Activated CD8-positive, alpha-beta T cell treated with anti-CD3 and anti-CD28 coated beads for 36 hours (primary cell): ENCODE measurements around the gene ANKRD13A. TPM values are rescaled to one million over a fixed set of nuclear protein-coding genes. Genes with fewer than 3 reads are reported as not detected.

Experiments
- ATAC-seq: fragments of 200-7000 bp; cut with Tn5 transposase; one replicate; pipeline ENCODE4 v1.10.0; 2021; ENCODE audit warnings: mild to moderate bottlenecking, moderate library complexity
- CTCF ChIA-PET: fragments of 350-600 bp; sonication (Branson Sonifier 250); formaldehyde crosslinking; loops from one replicate; lab custom pipeline; 2021; ENCODE audit warnings: antibody characterized with exemption; lab: Charles Lee
- POLR2A ChIA-PET: fragments of 350-600 bp; sonication (Branson Sonifier 250); formaldehyde crosslinking; loops from one replicate; lab custom pipeline; 2021; ENCODE audit warnings: antibody characterized with exemption; lab: Charles Lee
- DNase-seq: peaks from one replicate; pipeline ENCODE4 v3.0.0-alpha.2; 2020
- H3K27ac Mint-ChIP-seq: one replicate; pipeline ENCODE4 v1.8.0; 2021; ENCODE audit warnings: mild to moderate bottlenecking, mixed read lengths
- H3K27me3 Mint-ChIP-seq: one replicate; pipeline ENCODE4 v1.8.0; 2021; ENCODE audit warnings: mixed read lengths
- H3K36me3 Mint-ChIP-seq: one replicate; pipeline ENCODE4 v1.8.0; 2021; ENCODE audit warnings: low read depth, mixed read lengths
- H3K4me1 Mint-ChIP-seq: one replicate; pipeline ENCODE4 v1.8.0; 2021; ENCODE audit warnings: low read depth, mixed read lengths
- H3K4me3 Mint-ChIP-seq: one replicate; pipeline ENCODE4 v1.8.0; 2021; ENCODE audit warnings: mild to moderate bottlenecking, moderate library complexity, mixed read lengths
- H3K9me3 Mint-ChIP-seq: one replicate; pipeline ENCODE4 v1.8.0; 2021; ENCODE audit warnings: mixed read lengths
- intact Hi-C: fragments of 100-400 bp; cut with micrococcal nuclease; formaldehyde crosslinking; loops from one replicate; pipeline ENCODE4 v1.10.0; 2022
- total RNA-seq, 2 experiments: library from RNA; stranded (reverse); gene quantifications; one replicate each; pipeline ENCODE4 v1.2.3, GENCODE V29; 2021
- TF ChIP-seq, protein P1 (sequence below): fragments of 200-600 bp; IDR thresholded peaks from one replicate; pipeline ENCODE4 v1.8.0; 2022; ENCODE audit warnings: antibody characterized with exemption, mild to moderate bottlenecking

Gene ANKRD13A
- total RNA-seq, 2 experiments from 2014 or later: 33.4 to 37.5 TPM

DNA sequence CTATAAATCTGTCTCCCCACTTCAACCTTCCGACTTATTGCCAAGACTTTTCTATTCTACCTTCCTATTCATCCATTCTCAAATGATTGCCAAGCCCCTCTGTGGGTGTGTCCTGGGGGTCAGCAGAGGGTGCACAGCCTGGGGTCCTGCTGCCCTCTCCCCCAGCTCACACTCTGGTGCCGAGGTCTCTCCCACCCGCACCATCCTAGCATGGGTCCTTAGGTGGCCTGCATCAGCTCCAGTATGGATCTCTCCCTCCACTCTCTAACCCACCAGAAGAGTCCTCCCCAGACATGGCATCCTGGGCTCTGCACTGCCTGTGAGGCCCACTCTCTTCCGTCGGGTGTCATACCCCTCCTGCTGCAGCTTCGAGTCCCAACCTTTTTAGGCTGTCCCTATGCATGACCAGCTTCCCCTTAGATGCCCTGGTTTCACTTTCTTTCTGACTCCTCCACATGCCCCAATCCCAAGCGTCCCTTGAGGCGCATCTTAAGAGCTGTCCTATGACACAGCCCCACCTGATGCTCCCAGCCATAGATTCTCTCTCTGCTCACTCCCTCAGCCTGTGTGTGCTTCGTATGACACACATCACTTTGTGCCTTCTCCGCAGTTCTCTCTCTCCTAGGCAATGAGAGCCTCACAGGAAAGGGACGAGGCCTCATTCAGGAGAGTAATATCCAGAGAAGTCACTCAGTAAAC lies 46.9 kb upstream of the ANKRD13A start:
- POLR2A ChIA-PET: interaction anchor here (1.7 kb wide), 1 partner anchor 14 kb away, joined by 4 read pairs; no protein-coding TSS in a partner anchor
- Mint-ChIP-seq H3K4me3 (no peak overlapping the region), H3K36me3 (peaks cover 42% of the 10 kb centered on the region)

DNA sequence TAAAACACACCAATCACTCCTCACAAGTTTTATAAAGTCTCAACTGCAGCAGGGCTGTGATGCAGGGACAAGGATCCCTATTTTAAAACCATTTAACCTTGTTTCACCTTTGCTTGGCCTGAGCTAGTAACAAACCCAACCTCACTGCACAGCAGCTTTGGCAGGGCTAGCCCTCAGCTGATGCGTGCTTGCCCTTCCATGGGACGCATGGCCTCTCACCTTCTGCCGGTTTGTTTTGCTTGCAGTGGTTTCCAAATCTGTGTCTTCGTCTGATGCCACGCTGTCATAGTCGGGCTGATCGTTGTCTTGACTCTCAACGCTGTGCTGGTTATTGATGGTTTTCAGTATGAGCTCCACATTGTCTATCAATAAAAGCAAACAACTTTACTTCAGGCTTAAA lies 46.4 kb upstream of the ANKRD13A start:
- POLR2A ChIA-PET: interaction anchor here (1.7 kb wide), 1 partner anchor 13 kb away, joined by 4 read pairs; no protein-coding TSS in a partner anchor
- no peak for DNase-seq
- intact Hi-C loops: no loop called here
- CTCF ChIA-PET: no interaction called here
- H3K9me3 Mint-ChIP-seq: no peaks in the 10 kb centered on the region
- H3K27me3 Mint-ChIP-seq: no peaks in the 10 kb centered on the region
- H3K4me3 Mint-ChIP-seq: no peak overlapping the region
- no peak for ATAC-seq
- H3K36me3 Mint-ChIP-seq: peaks cover 38% of the 10 kb centered on the region
- H3K4me1 Mint-ChIP-seq: peaks cover 12% of the 10 kb centered on the region
- no peak overlapping the region for H3K27ac Mint-ChIP-seq
- TF ChIP-seq, protein P1, sequence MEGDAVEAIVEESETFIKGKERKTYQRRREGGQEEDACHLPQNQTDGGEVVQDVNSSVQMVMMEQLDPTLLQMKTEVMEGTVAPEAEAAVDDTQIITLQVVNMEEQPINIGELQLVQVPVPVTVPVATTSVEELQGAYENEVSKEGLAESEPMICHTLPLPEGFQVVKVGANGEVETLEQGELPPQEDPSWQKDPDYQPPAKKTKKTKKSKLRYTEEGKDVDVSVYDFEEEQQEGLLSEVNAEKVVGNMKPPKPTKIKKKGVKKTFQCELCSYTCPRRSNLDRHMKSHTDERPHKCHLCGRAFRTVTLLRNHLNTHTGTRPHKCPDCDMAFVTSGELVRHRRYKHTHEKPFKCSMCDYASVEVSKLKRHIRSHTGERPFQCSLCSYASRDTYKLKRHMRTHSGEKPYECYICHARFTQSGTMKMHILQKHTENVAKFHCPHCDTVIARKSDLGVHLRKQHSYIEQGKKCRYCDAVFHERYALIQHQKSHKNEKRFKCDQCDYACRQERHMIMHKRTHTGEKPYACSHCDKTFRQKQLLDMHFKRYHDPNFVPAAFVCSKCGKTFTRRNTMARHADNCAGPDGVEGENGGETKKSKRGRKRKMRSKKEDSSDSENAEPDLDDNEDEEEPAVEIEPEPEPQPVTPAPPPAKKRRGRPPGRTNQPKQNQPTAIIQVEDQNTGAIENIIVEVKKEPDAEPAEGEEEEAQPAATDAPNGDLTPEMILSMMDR: no peak

More for the DNA sequence above, 46.9 kb upstream of the ANKRD13A start:
- ATAC-seq (no peak), DNase-seq (no peak)
- Mint-ChIP-seq H3K9me3 (no peaks in the 10 kb centered on the region), H3K27ac (no peak overlapping the region), H3K4me1 (peaks cover 18% of the 10 kb centered on the region), H3K27me3 (no peaks in the 10 kb centered on the region)
- CTCF ChIA-PET: interaction anchor here (1.5 kb wide), 1 partner anchor 24 kb away, joined by 5 read pairs; no protein-coding TSS in a partner anchor
- TF ChIP-seq, protein P1: no peak
- intact Hi-C loops: no loop called here

DNA sequence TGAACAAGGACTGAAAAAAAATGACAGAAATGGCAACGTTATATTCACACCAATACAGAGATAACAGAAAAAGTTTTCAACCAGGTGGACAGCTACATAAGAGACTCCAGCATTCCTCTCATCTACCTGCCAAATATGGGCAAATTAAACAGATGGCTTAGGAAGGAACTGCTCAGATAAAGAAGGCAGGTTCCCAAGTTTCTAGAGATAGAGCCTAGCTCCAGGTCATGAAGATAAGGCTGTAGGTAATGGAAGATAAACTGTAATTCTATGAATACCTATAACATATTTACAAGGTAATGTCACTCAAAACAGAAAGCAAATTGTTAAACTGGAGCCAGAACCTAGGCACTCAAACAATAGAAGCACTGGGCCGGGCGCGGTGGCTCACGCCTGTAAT lies 45.6 kb upstream of the ANKRD13A start:
- H3K36me3 Mint-ChIP-seq: peaks cover 36% of the 10 kb centered on the region
- TF ChIP-seq, protein P1: no peak
- POLR2A ChIA-PET: interaction anchor here (1.7 kb wide), 1 partner anchor 13 kb away, joined by 4 read pairs; no protein-coding TSS in a partner anchor
- peaks cover 4% of the 10 kb centered on the region for H3K4me1 Mint-ChIP-seq
- H3K27ac Mint-ChIP-seq: peak overlapping the region; percentile 59
- CTCF ChIA-PET: interaction anchor here (1.0 kb wide), 1 partner anchor 10 kb away, joined by 3 read pairs; no protein-coding TSS in a partner anchor
- H3K9me3 Mint-ChIP-seq: no peaks in the 10 kb centered on the region
- no peak for DNase-seq
- H3K4me3 Mint-ChIP-seq: no peak overlapping the region
- intact Hi-C loops: no loop called here
- no peak for ATAC-seq
- H3K27me3 Mint-ChIP-seq: no peaks in the 10 kb centered on the region

DNA sequence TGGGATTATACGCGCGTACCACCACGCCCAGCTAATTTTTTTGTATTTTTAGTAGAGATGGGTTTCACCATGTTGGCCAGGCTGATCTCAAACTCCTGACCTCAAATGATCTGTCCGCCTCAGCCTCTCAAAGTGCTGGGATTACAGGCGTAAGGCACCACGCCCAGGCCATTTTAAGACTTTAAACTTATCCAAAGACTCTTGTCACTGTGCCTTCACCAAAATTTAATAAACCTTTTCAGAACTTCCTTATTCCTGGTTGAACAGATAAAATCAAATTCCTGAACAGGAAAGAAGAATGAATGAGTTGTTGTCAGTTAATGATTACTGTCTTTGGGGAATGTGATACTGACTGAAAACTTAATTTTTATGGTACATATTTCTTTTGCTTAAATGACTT lies 40.9 kb upstream of the ANKRD13A start:
- Mint-ChIP-seq H3K4me1 (no peaks in the 10 kb centered on the region), H3K36me3 (peaks cover 36% of the 10 kb centered on the region), H3K9me3 (no peaks in the 10 kb centered on the region), H3K27me3 (no peaks in the 10 kb centered on the region), H3K27ac (no peak overlapping the region), H3K4me3 (no peak overlapping the region)
- TF ChIP-seq, protein P1: no peak
- intact Hi-C loops: no loop called here
- ATAC-seq (no peak), DNase-seq (no peak)
- ChIA-PET CTCF (no interaction called here), POLR2A (no interaction called here)

DNA sequence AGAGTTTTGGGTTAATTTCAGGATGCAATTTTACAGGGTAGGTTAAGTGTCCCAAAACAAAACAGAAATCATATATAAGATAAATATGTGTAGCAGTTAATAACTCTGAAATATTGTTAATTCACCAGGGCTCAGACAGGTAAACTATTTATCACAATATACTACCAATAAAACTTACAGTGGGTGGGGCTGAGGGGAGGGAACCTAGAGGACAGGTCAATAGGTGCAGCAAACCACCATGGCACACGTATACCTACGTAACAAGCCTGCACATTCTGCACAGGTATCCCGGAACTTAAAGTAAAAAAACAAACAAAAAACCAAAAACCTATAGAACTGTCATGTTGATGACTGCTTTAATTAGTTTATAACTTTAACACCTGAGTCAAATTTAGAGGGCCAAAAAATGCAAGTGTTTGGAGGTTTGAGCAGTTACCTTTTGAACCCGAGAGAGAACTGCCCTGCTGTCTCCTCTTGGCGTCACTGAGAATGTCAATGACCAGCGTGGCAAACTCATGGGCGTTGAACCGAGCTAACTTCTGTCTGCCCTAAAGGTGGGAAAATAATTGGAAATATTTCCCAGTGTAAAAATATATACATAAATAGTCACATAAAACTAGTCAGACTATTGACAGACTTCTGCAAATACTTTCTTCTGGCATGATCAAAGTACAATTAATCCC lies 39.7 kb upstream of the ANKRD13A start:
- DNase-seq (no peak), ATAC-seq (no peak)
- Mint-ChIP-seq H3K4me3 (no peak overlapping the region), H3K4me1 (no peaks in the 10 kb centered on the region), H3K9me3 (no peaks in the 10 kb centered on the region), H3K27me3 (no peaks in the 10 kb centered on the region), H3K36me3 (peaks cover 30% of the 10 kb centered on the region), H3K27ac (no peak overlapping the region)
- ChIA-PET CTCF (no interaction called here), POLR2A (no interaction called here)
- intact Hi-C loops: no loop called here
- TF ChIP-seq, protein P1: no peak
